IMR-90 (cell line): ENCODE measurements around the gene ACTBL2. TPM values are rescaled to one million over a fixed set of nuclear protein-coding genes. Genes with fewer than 3 reads are reported as not detected.

Experiments used
- ATAC-seq: fragments of 200-7000 bp; cut with Tn5 transposase; 2 replicates; pipeline ENCODE4 v1.9.1; 2020; ENCODE audit warnings: low read depth, mild to moderate bottlenecking, moderate library complexity
- BruUV-seq: library from RNA; stranded (reverse); fragments of 400-500 nt; replicated peaks from 2 replicates; lab custom pipeline; 2021; lab: Mats Ljungman, UMichigan
- CTCF ChIA-PET: fragments of 300-600 bp; formaldehyde crosslinking; extraction: SDS; loops from one replicate; lab custom pipeline; 2021; ENCODE audit warnings: antibody characterized with exemption; lab: Yijun Ruan, JAX
- POLR2A ChIA-PET: fragments of 300-600 bp; sonication (Branson Sonifier 250); formaldehyde crosslinking; loops from one replicate; lab custom pipeline; 2022; ENCODE audit warnings: antibody characterized with exemption; ENCODE audit not compliant: unreplicated experiment; lab: Charles Lee
- DNase-seq: peaks from one replicate; pipeline ENCODE4 v3.0.0; 2013
- H2AFZ ChIP-seq: replicated peaks from 2 replicates; pipeline ENCODE3; 2013; ENCODE audit warnings: low read length, mild to moderate bottlenecking; ENCODE audit not compliant: poor library complexity
- H2AK5ac ChIP-seq: 2 replicates; pipeline ENCODE4 v1.6.1; 2013; ENCODE audit warnings: low read depth, low read length, inconsistent platforms
- H2AK9ac ChIP-seq: replicated peaks from 2 replicates; pipeline ENCODE3; 2013; ENCODE audit warnings: mild to moderate bottlenecking, low read depth, low read length, moderate library complexity; ENCODE audit not compliant: poor library complexity
- H2BK120ac ChIP-seq: 2 replicates; pipeline ENCODE4 v1.6.1; 2013; ENCODE audit warnings: low read depth, low read length, inconsistent platforms
- H2BK15ac ChIP-seq: 3 replicates; pipeline ENCODE4 v1.6.1; 2013; ENCODE audit warnings: low read depth, low read length, inconsistent platforms
- H2BK20ac ChIP-seq: 2 replicates; pipeline ENCODE4 v1.6.1; 2013; ENCODE audit warnings: low read depth, mild to moderate bottlenecking, inconsistent platforms, low read length, moderate library complexity
- H2BK5ac ChIP-seq: 2 replicates; pipeline ENCODE4 v1.6.1; 2013; ENCODE audit warnings: mild to moderate bottlenecking, low read depth, low read length, inconsistent platforms; ENCODE audit not compliant: poor library complexity, severe bottlenecking
- H3K14ac ChIP-seq: replicated peaks from 2 replicates; pipeline ENCODE4 v1.6.1; 2013; ENCODE audit warnings: low read depth, low read length, inconsistent platforms
- H3K18ac ChIP-seq: 2 replicates; pipeline ENCODE4 v1.6.1; 2013; ENCODE audit warnings: low read depth, low read length, control low read depth
- H3K23ac ChIP-seq: 2 replicates; pipeline ENCODE4 v1.6.1; 2013; ENCODE audit warnings: low read depth, low read length, inconsistent platforms
- H3K27ac ChIP-seq: 2 replicates; pipeline ENCODE4 v1.5.1; 2013; ENCODE audit warnings: mild to moderate bottlenecking, control low read depth, low read length; ENCODE audit not compliant: insufficient read depth
- H3K27me3 ChIP-seq: 2 replicates; pipeline ENCODE4 v1.6.1; 2013; ENCODE audit warnings: low read length; ENCODE audit not compliant: control insufficient read depth, insufficient read depth
- H3K36me3 ChIP-seq: 2 replicates; pipeline ENCODE4 v1.6.1; 2013; ENCODE audit warnings: low read length, mixed read lengths; ENCODE audit not compliant: control insufficient read depth, insufficient read depth
- H3K4ac ChIP-seq: 2 replicates; pipeline ENCODE4 v1.6.1; 2013; ENCODE audit warnings: low read depth, low read length, inconsistent platforms
- H3K4me1 ChIP-seq: 2 replicates; pipeline ENCODE4 v1.6.1; 2013; ENCODE audit warnings: low read length, mixed read lengths; ENCODE audit not compliant: control insufficient read depth, insufficient read depth
- H3K4me2 ChIP-seq: 2 replicates; pipeline ENCODE4 v1.6.1; 2013; ENCODE audit warnings: low read depth, mild to moderate bottlenecking, control low read depth, low read length, moderate library complexity
- H3K4me3 ChIP-seq: 2 replicates; pipeline ENCODE4 v1.5.1; 2013; ENCODE audit warnings: low read depth, mild to moderate bottlenecking, control low read depth, low read length, moderate library complexity; ENCODE audit not compliant: insufficient read depth
- H3K56ac ChIP-seq: 2 replicates; pipeline ENCODE4 v1.6.1; 2013; ENCODE audit warnings: low read length, inconsistent platforms; ENCODE audit not compliant: insufficient read depth; ENCODE audit errors: extremely low read depth
- H3K79me1 ChIP-seq, 2 experiments: 2 replicates each; pipeline ENCODE4 v1.6.1; 2013; ENCODE audit warnings: low read length in 2 of 2, inconsistent platforms in 1 of 2, low read depth in 1 of 2
- H3K9ac ChIP-seq: 2 replicates; pipeline ENCODE4 v1.6.1; 2013; ENCODE audit warnings: low read depth, low read length, control low read depth
- H3K9me1 ChIP-seq: 2 replicates; pipeline ENCODE4 v1.6.1; 2013; ENCODE audit warnings: low read length, inconsistent platforms; ENCODE audit not compliant: insufficient read depth
- H3K9me3 ChIP-seq: 2 replicates; pipeline ENCODE4 v1.6.1; 2013; ENCODE audit warnings: low read length; ENCODE audit not compliant: control insufficient read depth, insufficient read depth
- H4K20me1 ChIP-seq: 2 replicates; pipeline ENCODE4 v1.6.1; 2013; ENCODE audit warnings: low read length, inconsistent platforms; ENCODE audit not compliant: insufficient read depth
- H4K5ac ChIP-seq: 2 replicates; pipeline ENCODE4 v1.6.1; 2013; ENCODE audit warnings: mild to moderate bottlenecking, low read depth, low read length, control low read depth
- H4K8ac ChIP-seq, 2 experiments: 2 replicates each; pipeline ENCODE4 v1.6.1; 2013; ENCODE audit warnings: low read depth in 2 of 2, low read length in 2 of 2, control low read depth in 1 of 2, inconsistent platforms in 1 of 2
- H4K91ac ChIP-seq: 2 replicates; pipeline ENCODE4 v1.6.1; 2013; ENCODE audit warnings: low read depth, low read length, inconsistent platforms; ENCODE audit not compliant: insufficient read depth
- FOS ChIP-seq: fragments of 150-350 bp; IDR thresholded peaks from 2 replicates; pipeline ENCODE4 v1.6.1; 2016; ENCODE audit warnings: low read depth, low read length
- WGBS, 2 experiments: methylation state at CpG; one replicate each; pipeline versions ENCODE4 v1.1.5 to v1.1.7; 2013; ENCODE audit warnings: missing lambda C conversion rate in 2 of 2; ENCODE audit not compliant: insufficient read length in 1 of 2; ENCODE audit errors: extremely low coverage in 2 of 2; 5-methylcytosine and 5-hydroxymethylcytosine counted together
- dilution Hi-C: fragments of 300-500 bp; cut with HindIII; formaldehyde crosslinking; loops from one replicate; pipeline ENCODE4 v1.14.3; 2018; ENCODE audit warnings: low sequenced_read_pairs; ENCODE audit not compliant: unreplicated experiment
- in situ Hi-C: fragments of 300-500 bp; cut with MboI; formaldehyde crosslinking; loops from 3 replicates; pipeline ENCODE4 v1.14.3; 2019; ENCODE audit warnings: low sequenced_read_pairs, inconsistent platforms, mixed read lengths
- intact Hi-C: fragments of 100-400 bp; cut with micrococcal nuclease; formaldehyde crosslinking; loops from 2 replicates; pipeline ENCODE4 v1.10.0; 2022
- polyA plus RNA-seq, 3 experiments: library from polyadenylated mRNA; depleted of rRNA; stranded (reverse); fragments of >200 nt; gene quantifications; 2 replicates each; pipeline ENCODE4 v1.2.3, GENCODE V29; 2012; ENCODE audit warnings: low replicate concordance in 1 of 3
- total RNA-seq: library from RNA; depleted of rRNA; stranded (reverse); fragments of >200 nt; gene quantifications from 2 replicates; pipeline ENCODE4 v1.2.3, GENCODE V29; 2012

The ACTBL2 gene
- total and polyA plus RNA-seq, 2 of the 4 experiments (the other 2 are of a cell fraction): 0.29 to 1.6 TPM

DNA sequence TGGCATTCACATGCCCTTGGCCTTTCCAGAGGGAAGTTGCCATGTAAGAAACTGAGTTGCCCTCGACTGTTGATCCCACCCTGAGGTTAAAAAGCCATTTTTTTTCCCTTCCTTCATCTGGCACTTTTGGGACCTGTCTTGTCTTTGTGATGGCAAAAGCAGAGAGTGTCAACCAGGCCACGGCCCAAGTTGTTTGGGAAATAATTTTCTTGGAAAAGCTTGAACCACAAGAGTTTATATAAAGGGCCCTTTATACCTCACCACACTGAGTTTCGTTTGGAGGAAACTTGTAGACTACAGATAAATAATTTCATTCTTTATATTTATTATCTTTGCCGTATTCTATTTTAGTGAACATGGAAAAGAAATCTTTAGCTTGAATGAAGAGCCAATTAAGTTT, 34.3 kb downstream of the ACTBL2 start:
- ChIA-PET CTCF (no interaction called here), POLR2A (interaction anchor here (0.6 kb wide), 1 partner anchor 87 kb away, joined by 4 read pairs; no protein-coding TSS in a partner anchor)
- no peak overlapping the region for H2AFZ ChIP-seq
- H4K20me1 ChIP-seq: no peaks in the 10 kb centered on the region
- H3K4me3 ChIP-seq: no peak overlapping the region
- H2BK5ac ChIP-seq: peak overlapping the region; percentile 67
- peak overlapping the region; percentile 96 for H4K5ac ChIP-seq
- no peaks in the 10 kb centered on the region for H3K27me3 ChIP-seq
- H3K18ac ChIP-seq: peak overlapping the region; percentile 87
- H2BK20ac ChIP-seq: peak overlapping the region; percentile 87
- H3K27ac ChIP-seq: peak overlapping the region; percentile 72; the same call in 1 of the 2 replicates
- H3K56ac ChIP-seq: no peak overlapping the region; the same call in 1 of the 2 replicates
- intact Hi-C loops: loop anchor here (5.0 kb wide), 1 partner anchor 44 kb away; no protein-coding TSS in a partner anchor
- H3K36me3 ChIP-seq: no peaks in the 10 kb centered on the region
- H2AK5ac ChIP-seq: peak overlapping the region; percentile 89
- H2BK120ac ChIP-seq: peak overlapping the region; percentile 93
- peak overlapping the region; percentile 85 for H3K4ac ChIP-seq
- no peak for ATAC-seq
- no peak for DNase-seq
- no TSS peak for BruUV-seq
- H3K9me3 ChIP-seq: no peaks in the 10 kb centered on the region
- H3K9ac ChIP-seq: no peak overlapping the region
- H3K14ac ChIP-seq: peak overlapping the region; percentile 93
- no CpG with 5 or more reads among the region's 4 CpGs for WGBS, 2 experiments
- peaks cover 0 to 3% of the 10 kb centered on the region in 2 experiments; a peak in 1 of 4 replicates for H3K79me1 ChIP-seq
- H3K4me1 ChIP-seq: peaks cover 30% of the 10 kb centered on the region
- dilution Hi-C loops: no loop called here
- H2BK15ac ChIP-seq: peak overlapping the region; percentile 95; the same call in 1 of the 3 replicates
- no peak for TF ChIP-seq FOS
- peak overlapping the region; percentile 1; the same call in 1 of the 2 replicates for H3K4me2 ChIP-seq
- H3K9me1 ChIP-seq: peaks cover 14% of the 10 kb centered on the region; the same call in 1 of the 2 replicates
- in situ Hi-C loops: no loop called here
- peak overlapping the region; percentile 49 for H3K23ac ChIP-seq
- peak overlapping the region; percentile 49 for H4K91ac ChIP-seq
- H4K8ac ChIP-seq: peak overlapping the region; percentile 29 to 92; a peak in 3 of 4 replicates
- H2AK9ac ChIP-seq: peak overlapping the region; percentile 45
